Mesendoderm (in vitro differentiated cells): ENCODE results near the gene RYR2.

ENCODE experiments used
- DNase-seq: peaks from one replicate; pipeline ENCODE4 v3.0.0; 2013
- H2AK5ac ChIP-seq: 2 replicates; pipeline ENCODE4 v1.6.1; 2013; ENCODE audit warnings: low read length, inconsistent platforms
- H2BK120ac ChIP-seq: 2 replicates; pipeline ENCODE4 v1.6.1; 2013; ENCODE audit warnings: low read depth, mild to moderate bottlenecking, low read length, moderate library complexity, mixed read lengths
- H2BK15ac ChIP-seq: replicated peaks from 2 replicates; pipeline ENCODE4 v1.6.1; 2013; ENCODE audit warnings: low read depth, mild to moderate bottlenecking, moderate library complexity
- H2BK5ac ChIP-seq: 2 replicates; pipeline ENCODE4 v1.6.1; 2013; ENCODE audit warnings: low read length, inconsistent platforms
- H3K18ac ChIP-seq: 2 replicates; pipeline ENCODE4 v1.6.1; 2013; ENCODE audit warnings: mild to moderate bottlenecking, low read length, mixed read lengths
- H3K23ac ChIP-seq: one replicate; pipeline ENCODE4 v1.6.1; 2013; ENCODE audit warnings: low read length
- H3K27ac ChIP-seq: 2 replicates; pipeline ENCODE4 v1.5.1; 2013; ENCODE audit warnings: low read depth, mild to moderate bottlenecking, inconsistent platforms, low read length, moderate library complexity
- H3K27me3 ChIP-seq: 2 replicates; pipeline ENCODE4 v1.6.1; 2013; ENCODE audit warnings: low read length, control low read depth, mild to moderate bottlenecking, inconsistent platforms; ENCODE audit not compliant: insufficient read depth, poor library complexity
- H3K36me3 ChIP-seq: 2 replicates; pipeline ENCODE4 v1.6.1; 2013; ENCODE audit warnings: low read length, inconsistent platforms; ENCODE audit not compliant: control insufficient read depth, insufficient read depth
- H3K4ac ChIP-seq: one replicate; pipeline ENCODE4 v1.6.1; 2013; ENCODE audit warnings: low read depth, mild to moderate bottlenecking, low read length, moderate library complexity
- H3K4me1 ChIP-seq: 2 replicates; pipeline ENCODE4 v1.6.1; 2013; ENCODE audit warnings: low read depth, low read length, inconsistent platforms; ENCODE audit not compliant: control insufficient read depth
- H3K4me2 ChIP-seq: 2 replicates; pipeline ENCODE4 v1.6.1; 2013; ENCODE audit warnings: low read length
- H3K4me3 ChIP-seq: 2 replicates; pipeline ENCODE4 v1.5.1; 2013; ENCODE audit warnings: mild to moderate bottlenecking, low read length
- H3K56ac ChIP-seq: one replicate; pipeline ENCODE4 v1.6.1; 2013; ENCODE audit warnings: low read length
- H3K79me1 ChIP-seq: 2 replicates; pipeline ENCODE4 v1.6.1; 2013; ENCODE audit warnings: low read length, inconsistent platforms
- H3K79me2 ChIP-seq: 2 replicates; pipeline ENCODE4 v1.6.1; 2013; ENCODE audit warnings: mild to moderate bottlenecking, low read length; ENCODE audit not compliant: control insufficient read depth, insufficient read depth
- H3K9ac ChIP-seq: 2 replicates; pipeline ENCODE4 v1.6.1; 2013; ENCODE audit warnings: low read length, inconsistent platforms
- H4K5ac ChIP-seq: one replicate; pipeline ENCODE4 v1.6.1; 2013; ENCODE audit warnings: low read length
- H4K8ac ChIP-seq: one replicate; pipeline ENCODE4 v1.6.1; 2013; ENCODE audit warnings: low read depth, mild to moderate bottlenecking, control low read depth, low read length, moderate library complexity
- WGBS: extraction: QIAGEN DNeasy Blood & Tissue Kit; methylation state at CpG from one replicate; pipeline ENCODE4 v1.1.7; 2013; ENCODE audit warnings: low lambda C conversion rate, missing lambda C conversion rate; ENCODE audit not compliant: insufficient coverage; ENCODE audit errors: extremely low coverage; 5-methylcytosine and 5-hydroxymethylcytosine counted together

RYR2 gene

GRCh38 chr1:237108297-237109040 lies 66.5 kb downstream of the RYR2 start:
- H3K9ac ChIP-seq: no peak overlapping the region
- H2BK120ac ChIP-seq: no peak overlapping the region
- no peak overlapping the region for H4K5ac ChIP-seq
- peaks cover 10% of the 10 kb centered on the region for H3K79me1 ChIP-seq
- H4K8ac ChIP-seq: no peak overlapping the region
- no peak overlapping the region for H2BK15ac ChIP-seq
- H3K23ac ChIP-seq: no peak overlapping the region
- no peak overlapping the region for H3K4ac ChIP-seq
- no peak overlapping the region for H2AK5ac ChIP-seq
- no peak overlapping the region for H3K4me3 ChIP-seq
- H3K56ac ChIP-seq: no peak overlapping the region
- no peak overlapping the region for H3K18ac ChIP-seq
- H3K4me2 ChIP-seq: no peak overlapping the region
- DNase-seq: peak; percentile 50
- no peaks in the 10 kb centered on the region for H3K27me3 ChIP-seq
- no peak overlapping the region for H3K27ac ChIP-seq
- H3K4me1 ChIP-seq: peaks cover 2% of the 10 kb centered on the region
- no CpG with 5 or more reads among the region's 8 CpGs for WGBS
- no peaks in the 10 kb centered on the region for H3K36me3 ChIP-seq
- H3K79me2 ChIP-seq: peaks cover 15% of the 10 kb centered on the region
- H2BK5ac ChIP-seq: no peak overlapping the region

- WGBS: no CpG with 5 or more reads among the region's 2 CpGs
- peak; percentile 16 for DNase-seq
These were observed 69.8 kb downstream of the RYR2 start for GRCh38 chr1:237111807-237112206.

GRCh38 chr1:237112663-237113062 lies 70.7 kb downstream of the RYR2 start:
- Histone ChIP-seq H3K56ac (no peak overlapping the region), H3K4me1 (peaks cover 2% of the 10 kb centered on the region), H3K23ac (no peak overlapping the region), H3K4me3 (no peak overlapping the region), H2BK120ac (no peak overlapping the region), H3K79me1 (peaks cover 7% of the 10 kb centered on the region), H3K27ac (no peak overlapping the region), H3K9ac (no peak overlapping the region), H2BK15ac (no peak overlapping the region), H3K27me3 (no peaks in the 10 kb centered on the region), H3K18ac (no peak overlapping the region), H4K5ac (no peak overlapping the region), H3K36me3 (no peaks in the 10 kb centered on the region), H4K8ac (no peak overlapping the region), H2BK5ac (no peak overlapping the region), H3K4ac (no peak overlapping the region), H2AK5ac (no peak overlapping the region), H3K79me2 (peaks cover 9% of the 10 kb centered on the region), H3K4me2 (no peak overlapping the region)
- no peak for DNase-seq
- no CpG with 5 or more reads among the region's 4 CpGs for WGBS

More at GRCh38 chr1:237111807-237112206, 69.8 kb downstream of the RYR2 start:
- H2BK5ac ChIP-seq: no peak overlapping the region
- H2AK5ac ChIP-seq: no peak overlapping the region
- no peak overlapping the region for H4K8ac ChIP-seq
- H3K27ac ChIP-seq: no peak overlapping the region
- H3K79me2 ChIP-seq: peaks cover 9% of the 10 kb centered on the region
- no peaks in the 10 kb centered on the region for H3K36me3 ChIP-seq
- H3K4me1 ChIP-seq: peaks cover 2% of the 10 kb centered on the region
- no peak overlapping the region for H3K23ac ChIP-seq
- no peak overlapping the region for H3K9ac ChIP-seq
- no peak overlapping the region for H3K18ac ChIP-seq
- no peak overlapping the region for H3K56ac ChIP-seq
- no peak overlapping the region for H3K4me2 ChIP-seq
- H3K4me3 ChIP-seq: no peak overlapping the region
- no peak overlapping the region for H2BK15ac ChIP-seq
- no peak overlapping the region for H4K5ac ChIP-seq
- H3K4ac ChIP-seq: no peak overlapping the region
- peaks cover 7% of the 10 kb centered on the region for H3K79me1 ChIP-seq
- no peak overlapping the region for H2BK120ac ChIP-seq
- H3K27me3 ChIP-seq: no peaks in the 10 kb centered on the region

- H3K9ac ChIP-seq: no peak overlapping the region
- peaks cover 12% of the 10 kb centered on the region for H3K79me1 ChIP-seq
- H3K27me3 ChIP-seq: no peaks in the 10 kb centered on the region
- H3K4me2 ChIP-seq: no peak overlapping the region
- H3K4me1 ChIP-seq: no peaks in the 10 kb centered on the region
- H4K5ac ChIP-seq: no peak overlapping the region
- H3K27ac ChIP-seq: no peak overlapping the region
- H3K79me2 ChIP-seq: peaks cover 10% of the 10 kb centered on the region
- H3K23ac ChIP-seq: no peak overlapping the region
- H3K4ac ChIP-seq: no peak overlapping the region
- H3K36me3 ChIP-seq: no peaks in the 10 kb centered on the region
- no peak overlapping the region for H4K8ac ChIP-seq
- peak; percentile 60 for DNase-seq
- no peak overlapping the region for H3K56ac ChIP-seq
- no peak overlapping the region for H2AK5ac ChIP-seq
- no peak overlapping the region for H3K4me3 ChIP-seq
- no peak overlapping the region for H2BK15ac ChIP-seq
- H2BK5ac ChIP-seq: no peak overlapping the region
- no CpG with 5 or more reads among the region's 6 CpGs for WGBS
- H2BK120ac ChIP-seq: no peak overlapping the region
- H3K18ac ChIP-seq: no peak overlapping the region
These were observed 73.1 kb downstream of the RYR2 start for GRCh38 chr1:237115035-237115434.

GRCh38 chr1:237119091-237119490 lies 77.1 kb downstream of the RYR2 start:
- H3K23ac ChIP-seq: no peak overlapping the region
- H3K79me1 ChIP-seq: peaks cover 10% of the 10 kb centered on the region
- H3K4ac ChIP-seq: no peak overlapping the region
- no CpG with 5 or more reads among the region's 6 CpGs for WGBS
- H3K56ac ChIP-seq: no peak overlapping the region
- no peak overlapping the region for H2BK5ac ChIP-seq
- no peak overlapping the region for H3K18ac ChIP-seq
- H2AK5ac ChIP-seq: no peak overlapping the region
- no peak overlapping the region for H3K4me2 ChIP-seq
- H4K8ac ChIP-seq: no peak overlapping the region
- no peak overlapping the region for H4K5ac ChIP-seq
- H3K4me3 ChIP-seq: no peak overlapping the region
- no peak overlapping the region for H3K9ac ChIP-seq
- DNase-seq: no peak
- H3K79me2 ChIP-seq: peaks cover 8% of the 10 kb centered on the region
- no peaks in the 10 kb centered on the region for H3K36me3 ChIP-seq
- H2BK120ac ChIP-seq: no peak overlapping the region
- no peak overlapping the region for H3K27ac ChIP-seq
- H2BK15ac ChIP-seq: no peak overlapping the region
- H3K4me1 ChIP-seq: no peaks in the 10 kb centered on the region
- no peaks in the 10 kb centered on the region for H3K27me3 ChIP-seq

GRCh38 chr1:237120683-237121082 lies 78.7 kb downstream of the RYR2 start:
- Histone ChIP-seq H2BK15ac (no peak overlapping the region), H3K27me3 (no peaks in the 10 kb centered on the region), H4K5ac (no peak overlapping the region), H4K8ac (no peak overlapping the region), H2BK120ac (no peak overlapping the region), H3K4me1 (no peaks in the 10 kb centered on the region), H2BK5ac (no peak overlapping the region), H2AK5ac (no peak overlapping the region), H3K56ac (no peak overlapping the region), H3K4me3 (no peak overlapping the region), H3K79me1 (peaks cover 6% of the 10 kb centered on the region), H3K23ac (no peak overlapping the region), H3K9ac (no peak overlapping the region), H3K4ac (no peak overlapping the region), H3K36me3 (no peaks in the 10 kb centered on the region), H3K4me2 (no peak overlapping the region), H3K27ac (no peak overlapping the region), H3K79me2 (peaks cover 6% of the 10 kb centered on the region), H3K18ac (no peak overlapping the region)
- WGBS: no CpG with 5 or more reads among the region's 5 CpGs
- no peak for DNase-seq
